Epithelial cell of esophagus (primary cell): ENCODE data around the gene ARHGAP12.

Experiments used
- DNase-seq: peaks from one replicate; pipeline ENCODE4 v3.0.0; 2010; ENCODE audit warnings: low read depth
- H3K4me3 ChIP-seq: 2 replicates; pipeline ENCODE4 v1.5.1; 2011; ENCODE audit warnings: mild to moderate bottlenecking, low read length, control low read depth
- CTCF ChIP-seq: IDR thresholded peaks from 2 replicates; pipeline ENCODE4 v1.5.1; 2011; ENCODE audit warnings: low read depth, mild to moderate bottlenecking, low read length, control low read depth, inconsistent platforms; ENCODE audit not compliant: insufficient read depth; ENCODE audit errors: missing control alignments

Gene ARHGAP12, protein sequence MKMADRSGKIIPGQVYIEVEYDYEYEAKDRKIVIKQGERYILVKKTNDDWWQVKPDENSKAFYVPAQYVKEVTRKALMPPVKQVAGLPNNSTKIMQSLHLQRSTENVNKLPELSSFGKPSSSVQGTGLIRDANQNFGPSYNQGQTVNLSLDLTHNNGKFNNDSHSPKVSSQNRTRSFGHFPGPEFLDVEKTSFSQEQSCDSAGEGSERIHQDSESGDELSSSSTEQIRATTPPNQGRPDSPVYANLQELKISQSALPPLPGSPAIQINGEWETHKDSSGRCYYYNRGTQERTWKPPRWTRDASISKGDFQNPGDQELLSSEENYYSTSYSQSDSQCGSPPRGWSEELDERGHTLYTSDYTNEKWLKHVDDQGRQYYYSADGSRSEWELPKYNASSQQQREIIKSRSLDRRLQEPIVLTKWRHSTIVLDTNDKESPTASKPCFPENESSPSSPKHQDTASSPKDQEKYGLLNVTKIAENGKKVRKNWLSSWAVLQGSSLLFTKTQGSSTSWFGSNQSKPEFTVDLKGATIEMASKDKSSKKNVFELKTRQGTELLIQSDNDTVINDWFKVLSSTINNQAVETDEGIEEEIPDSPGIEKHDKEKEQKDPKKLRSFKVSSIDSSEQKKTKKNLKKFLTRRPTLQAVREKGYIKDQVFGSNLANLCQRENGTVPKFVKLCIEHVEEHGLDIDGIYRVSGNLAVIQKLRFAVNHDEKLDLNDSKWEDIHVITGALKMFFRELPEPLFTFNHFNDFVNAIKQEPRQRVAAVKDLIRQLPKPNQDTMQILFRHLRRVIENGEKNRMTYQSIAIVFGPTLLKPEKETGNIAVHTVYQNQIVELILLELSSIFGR

DNA sequence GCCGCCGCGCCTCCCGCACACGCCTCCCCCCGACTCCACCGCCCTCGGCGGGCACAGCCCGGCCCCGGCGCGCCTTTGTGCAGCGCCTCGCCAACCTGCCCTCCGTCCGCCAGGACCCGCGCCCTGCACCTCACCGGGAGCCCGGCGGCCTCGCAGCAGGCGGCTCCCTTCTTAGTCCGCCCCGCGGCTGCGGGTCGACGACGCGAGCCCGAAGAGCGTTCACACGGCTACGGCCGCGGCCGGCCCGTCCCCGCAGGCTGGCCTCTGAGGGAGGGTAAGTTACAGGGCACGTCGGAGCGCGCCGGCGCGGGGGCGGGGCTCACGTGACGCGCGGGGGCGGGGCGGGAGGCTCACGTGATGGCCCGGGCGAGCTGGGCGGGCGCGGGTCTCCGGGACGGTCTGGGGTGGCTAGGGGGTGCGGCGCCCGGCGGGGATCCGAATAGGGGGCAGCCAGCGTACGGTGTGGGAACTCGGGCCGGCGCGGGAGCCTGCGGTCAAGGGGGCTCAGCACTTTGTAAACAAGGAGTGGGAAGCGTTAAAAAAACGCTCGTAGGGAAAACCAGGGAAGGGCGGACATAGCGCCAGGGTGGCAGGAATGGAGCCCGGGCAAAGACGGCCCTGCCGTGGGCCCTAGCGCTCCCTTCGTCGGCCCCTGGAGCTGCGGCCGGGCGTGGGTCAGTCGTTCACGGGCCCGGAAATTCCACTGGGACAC is at the start of gene ARHGAP12:
ARHGAP12 (minus strand) TSS at position 283 of the 712 bp plus-strand sequence. CDS start 19,976 bp downstream, outside the sequence.
- TF ChIP-seq CTCF: no peak
- DNase-seq: peak; percentile 86
- peak within 1 kb of the TSS; percentile 75 for H3K4me3 ChIP-seq

DNA sequence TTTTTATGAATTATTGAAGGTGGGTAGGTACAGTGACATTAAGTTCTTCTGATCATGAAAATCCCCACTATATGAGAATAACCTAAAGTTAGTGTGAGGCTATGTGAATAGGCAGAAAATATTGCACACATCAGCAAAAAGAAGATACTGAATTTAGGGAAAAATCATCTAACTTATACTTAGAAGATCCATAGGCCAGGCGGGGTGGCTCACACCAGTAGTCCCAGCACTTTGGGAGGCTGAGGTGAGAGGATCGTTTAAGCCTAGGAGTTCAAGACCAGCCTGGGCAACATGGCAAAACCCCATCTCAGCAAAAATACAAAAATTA is 49.5 kb upstream of the ARHGAP12 start:
- no peak overlapping the region for H3K4me3 ChIP-seq
- TF ChIP-seq CTCF: no peak
- no peak for DNase-seq

DNA sequence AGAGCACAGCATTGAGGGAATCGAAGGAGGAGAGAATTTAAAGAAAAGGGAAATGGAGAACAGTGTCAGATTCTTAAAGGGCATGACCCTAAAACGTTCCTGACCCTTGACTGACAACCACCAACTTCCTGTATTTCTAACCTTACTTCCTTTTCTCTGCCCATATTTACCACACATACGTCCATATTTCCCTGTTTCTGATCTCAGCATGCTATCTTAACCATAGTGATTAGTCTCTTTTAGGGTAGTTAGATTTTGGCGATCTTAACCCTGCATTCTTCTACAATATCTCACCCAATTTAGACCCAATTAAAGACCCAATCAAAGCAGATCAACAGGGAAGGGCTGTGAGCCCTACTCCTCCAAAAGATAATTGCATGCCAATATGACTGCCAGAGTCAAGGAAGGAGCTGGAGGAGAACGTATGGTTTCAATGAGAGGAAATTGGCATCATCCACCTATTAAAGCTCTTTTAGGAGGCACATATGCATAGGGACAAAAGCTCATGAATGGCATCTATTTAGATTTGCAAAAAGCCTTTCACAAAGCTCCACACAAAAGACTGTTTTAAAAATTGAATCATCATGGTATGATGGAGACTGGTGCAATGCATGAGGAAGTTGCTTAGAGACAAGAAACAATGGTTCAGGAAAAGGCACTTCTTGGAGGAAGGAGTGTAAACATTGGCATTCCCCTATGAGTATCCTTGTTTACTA is 49.0 kb upstream of the ARHGAP12 start:
- no peak for TF ChIP-seq CTCF
- peak; percentile 81 for DNase-seq
- H3K4me3 ChIP-seq: no peak overlapping the region

- no peak overlapping the region for H3K4me3 ChIP-seq
- TF ChIP-seq CTCF: no peak
- no peak for DNase-seq
These were observed 46.6 kb upstream of the ARHGAP12 start for GRCh38 chr10:31975157-31975765.

GRCh38 chr10:31974434-31975124 is 45.9 kb upstream of the ARHGAP12 start:
- H3K4me3 ChIP-seq: no peak overlapping the region
- TF ChIP-seq CTCF: no peak
- DNase-seq: no peak
